HPDE6-E6E7 (cell line): ENCODE measurements around the gene RAB5IF.
"Not testable (repeated sequence)": the region's sequence is repeated elsewhere in the genome, so short reads cannot be mapped to it uniquely, and the experiment has no call there.

Source experiments
- DNase-seq: peaks from one replicate; pipeline ENCODE4 v3.0.0; 2011; ENCODE audit warnings: missing footprints; ENCODE audit errors: extremely low spot score

Gene RAB5IF

GRCh38 chr20:36605399-36606157, at the start of gene RAB5IF:
TSS of gene RAB5IF (plus strand) at chr20:36605779. CDS start at chr20:36605952, 173 bp downstream.
- DNase-seq: peak; percentile 99

GRCh38 chr20:36562724-36563123, 42.9 kb upstream of the RAB5IF start:
- no peak for DNase-seq

- DNase-seq: no peak
Measured at GRCh38 chr20:36563374-36563773, 42.2 kb upstream of the RAB5IF start.

GRCh38 chr20:36564078-36564725, 41.4 kb upstream of the RAB5IF start:
- not testable (repeated sequence) for DNase-seq

- DNase-seq: not testable (repeated sequence)
Measured at GRCh38 chr20:36564726-36565121, 40.9 kb upstream of the RAB5IF start.

GRCh38 chr20:36565520-36565919, 40.1 kb upstream of the RAB5IF start:
- no peak for DNase-seq

- no peak for DNase-seq
Measured at GRCh38 chr20:36569847-36570429, 35.6 kb upstream of the RAB5IF start.

- DNase-seq: no peak
Measured at GRCh38 chr20:36571564-36572504, 33.7 kb upstream of the RAB5IF start.

GRCh38 chr20:36572701-36573102, 32.9 kb upstream of the RAB5IF start:
- DNase-seq: peak; percentile 50

GRCh38 chr20:36573103-36573797, 32.3 kb upstream of the RAB5IF start, which contains the start of gene TGIF2:
TSS of gene TGIF2 (plus strand) at chr20:36573597. CDS start at chr20:36578775, 5,178 bp downstream.
- peak; percentile 86 for DNase-seq

GRCh38 chr20:36573798-36574365, 31.7 kb upstream of the RAB5IF start:
- DNase-seq: peak; percentile 33

GRCh38 chr20:36574366-36575135, 31.0 kb upstream of the RAB5IF start:
- peak; percentile 66 for DNase-seq

- no peak for DNase-seq
Measured at GRCh38 chr20:36576081-36576445, 29.5 kb upstream of the RAB5IF start.

- no peak for DNase-seq
Measured at GRCh38 chr20:36578356-36579041, 27.1 kb upstream of the RAB5IF start.

GRCh38 chr20:36579996-36580545, 25.5 kb upstream of the RAB5IF start:
- no peak for DNase-seq

GRCh38 chr20:36582322-36582721, 23.3 kb upstream of the RAB5IF start:
- DNase-seq: no peak

- DNase-seq: no peak
Measured at GRCh38 chr20:36582821-36583220, 22.8 kb upstream of the RAB5IF start.

GRCh38 chr20:36584018-36584481, 21.5 kb upstream of the RAB5IF start:
- no peak for DNase-seq
